ENCODE results near the gene COMTD1.
"Not testable (repeated sequence)": the region's sequence is repeated elsewhere in the genome, so short reads cannot be mapped to it uniquely, and the experiment has no call there.

COMTD1 gene

DNA sequence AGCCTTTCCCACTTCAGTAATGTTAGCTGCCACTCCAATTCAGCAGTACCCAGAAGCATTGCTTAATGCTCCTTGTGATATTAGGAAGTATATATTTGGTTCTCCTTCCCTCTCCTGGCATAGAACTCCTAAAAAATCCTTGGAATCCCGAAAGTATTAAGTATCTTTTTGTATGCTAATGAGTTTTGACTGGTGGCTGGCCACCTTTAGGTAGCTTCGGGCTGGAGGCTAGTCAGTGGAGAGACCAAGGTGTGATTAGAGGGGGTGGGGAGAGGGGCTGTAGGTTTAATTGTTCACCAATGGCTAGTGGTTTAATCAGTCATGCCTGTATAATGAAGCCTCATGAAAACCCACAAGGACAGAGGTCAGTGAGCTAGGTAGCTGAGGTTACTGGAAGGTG is 12.2 kb downstream of the COMTD1 start:
- no peak for DNase-seq (ENCODE audit: low read depth)

GRCh38 chr10:75221492-75221891 is 14.3 kb downstream of the COMTD1 start:
- DNase-seq (ENCODE audit: low read depth), result not testable (repeated sequence)

GRCh38 chr10:75220274-75220673 is 15.5 kb downstream of the COMTD1 start:
- DNase-seq (ENCODE audit: low read depth), result no peak

GRCh38 chr10:75212343-75212742 is 23.4 kb downstream of the COMTD1 start:
- no peak for DNase-seq (ENCODE audit: low read depth)

DNA sequence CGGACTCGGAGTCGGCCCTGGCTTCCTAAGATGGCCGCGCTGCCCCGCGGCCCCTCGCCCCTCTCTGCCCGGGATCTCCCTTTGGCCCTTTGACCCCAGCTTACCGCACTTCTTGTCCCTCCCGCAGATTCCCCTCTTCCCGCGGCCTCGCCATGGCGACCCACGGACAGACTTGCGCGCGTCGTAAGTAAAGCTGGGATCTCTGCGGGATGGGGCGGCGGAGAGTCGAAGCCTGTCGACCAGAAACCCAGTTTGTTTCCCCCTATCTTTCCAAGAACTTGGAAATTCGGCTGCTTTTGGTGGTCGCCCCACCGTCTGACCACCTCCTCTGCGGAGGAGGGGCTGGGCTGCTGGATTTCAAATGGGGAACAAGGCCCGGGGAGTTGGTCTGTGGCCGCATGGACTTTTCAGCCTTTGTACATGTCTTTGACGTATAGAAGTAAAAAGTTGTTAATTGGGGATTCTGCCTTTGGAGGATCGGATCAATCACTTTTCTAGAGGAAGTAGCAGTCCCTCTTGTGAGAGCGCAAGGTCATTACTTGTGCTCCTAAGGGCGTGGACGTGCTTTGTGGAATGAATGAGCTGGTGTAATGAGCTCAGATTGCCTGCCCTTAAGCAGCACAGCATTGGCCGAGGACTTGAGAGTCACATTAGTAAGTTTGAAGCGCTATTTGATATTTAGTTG is 24.6 kb downstream of the COMTD1 start:
- peak; percentile 60 for DNase-seq (ENCODE audit: low read depth)

DNA sequence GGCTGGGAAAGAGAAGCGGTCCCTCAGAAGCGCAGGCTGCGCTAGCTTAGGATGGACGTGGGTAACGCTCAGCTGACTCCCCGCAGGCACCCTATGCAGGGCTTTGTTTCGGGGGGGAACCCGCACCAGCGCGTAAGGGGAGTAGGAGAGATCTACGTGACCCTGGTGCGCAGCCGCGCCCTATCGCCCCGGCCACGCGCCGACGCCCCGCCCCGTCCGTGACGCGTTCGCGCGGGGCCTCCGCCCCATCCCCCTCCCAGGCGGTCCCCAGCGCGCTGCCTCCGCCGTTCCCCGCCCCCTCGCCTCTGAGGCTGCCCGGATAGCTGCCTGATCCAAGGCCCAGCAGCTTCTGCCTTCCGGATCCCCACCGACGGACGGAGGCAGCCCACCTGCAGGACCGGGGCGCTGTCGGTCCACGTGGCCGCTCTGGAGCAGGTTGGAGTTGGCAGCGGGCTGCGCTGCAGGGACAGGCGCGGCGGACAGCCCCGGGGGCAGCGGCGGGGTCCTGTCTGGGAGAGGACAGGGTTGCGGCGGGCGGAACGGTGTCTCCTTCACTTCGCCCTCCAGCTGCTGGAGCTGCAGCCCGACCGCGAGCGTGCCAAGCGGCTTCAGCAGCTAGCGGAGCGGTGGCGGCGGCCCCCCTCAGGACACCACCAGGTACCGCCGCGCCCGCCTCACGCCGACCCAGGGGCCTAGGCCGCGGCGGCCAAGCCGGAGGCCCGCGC is 25.3 kb downstream of the COMTD1 start, which contains the start of gene VDAC2:
Gene VDAC2 (plus strand): TSS at position 515 of the 725 bp plus-strand sequence. CDS start 363 bp downstream, outside the sequence.
- DNase-seq (ENCODE audit: low read depth), result peak; percentile 90

DNA sequence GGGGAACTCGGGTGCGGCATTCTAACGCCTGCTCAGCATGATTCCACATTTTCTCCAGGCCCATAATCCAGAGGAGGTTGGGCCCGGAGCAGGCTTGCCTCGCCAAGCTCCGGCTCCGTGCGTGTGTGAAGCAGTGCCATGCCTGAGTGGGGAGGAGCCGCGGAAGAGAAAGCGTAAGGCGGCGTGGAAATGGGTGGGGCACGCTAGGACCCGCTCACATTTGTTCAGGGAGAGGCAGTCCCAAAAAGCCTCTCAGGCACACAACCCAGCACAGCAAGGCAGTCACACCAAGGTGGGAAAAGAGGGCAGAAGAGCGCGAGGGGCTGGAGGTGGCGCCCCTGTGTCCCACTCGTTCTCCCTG is 25.9 kb downstream of the COMTD1 start:
- peak; percentile 87 for DNase-seq (ENCODE audit: low read depth)

- no peak for DNase-seq (ENCODE audit: low read depth)
These were observed 26.5 kb downstream of the COMTD1 start for GRCh38 chr10:75209086-75209920.

GRCh38 chr10:75208181-75208580 is 27.6 kb downstream of the COMTD1 start:
- DNase-seq (ENCODE audit: low read depth), result peak; percentile 51

DNA sequence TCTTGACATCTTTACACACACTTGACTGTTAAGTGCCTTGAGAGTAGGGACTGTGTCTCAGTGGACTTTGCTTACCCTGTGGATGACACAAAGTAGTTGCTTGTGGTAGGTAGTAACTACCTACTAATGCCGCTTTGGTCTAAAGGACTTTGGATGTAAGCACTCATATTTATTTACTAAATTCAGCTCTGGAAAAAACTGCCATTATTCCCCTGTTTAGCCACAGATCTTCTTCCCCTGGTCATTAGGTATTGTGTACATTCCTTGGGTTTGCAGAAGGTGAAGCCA is 28.0 kb downstream of the COMTD1 start:
- no peak for DNase-seq (ENCODE audit: low read depth)

GRCh38 chr10:75207079-75207856 is 28.5 kb downstream of the COMTD1 start:
- DNase-seq (ENCODE audit: low read depth), result no peak

DNA sequence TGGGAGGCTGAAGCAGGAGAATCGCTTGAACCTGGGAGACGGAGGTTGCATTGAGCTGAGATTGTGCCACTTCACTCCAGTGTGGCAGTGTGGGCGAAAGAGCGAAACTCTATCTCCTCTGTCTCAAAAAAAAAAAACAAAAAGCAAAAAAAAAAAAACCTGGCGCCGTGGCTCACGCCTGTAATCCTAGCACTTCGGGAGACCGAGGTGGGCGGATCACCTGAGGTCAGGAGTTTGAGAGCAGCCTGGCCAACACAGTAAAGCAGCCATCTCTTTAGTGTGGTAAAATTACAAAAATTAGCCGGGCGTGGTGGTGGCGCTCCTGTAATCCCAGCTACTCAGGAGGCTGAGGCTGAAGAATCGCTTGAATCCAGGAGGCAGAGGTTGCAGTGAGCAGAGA is 29.1 kb downstream of the COMTD1 start:
- not testable (repeated sequence) for DNase-seq (ENCODE audit: low read depth)

DNA sequence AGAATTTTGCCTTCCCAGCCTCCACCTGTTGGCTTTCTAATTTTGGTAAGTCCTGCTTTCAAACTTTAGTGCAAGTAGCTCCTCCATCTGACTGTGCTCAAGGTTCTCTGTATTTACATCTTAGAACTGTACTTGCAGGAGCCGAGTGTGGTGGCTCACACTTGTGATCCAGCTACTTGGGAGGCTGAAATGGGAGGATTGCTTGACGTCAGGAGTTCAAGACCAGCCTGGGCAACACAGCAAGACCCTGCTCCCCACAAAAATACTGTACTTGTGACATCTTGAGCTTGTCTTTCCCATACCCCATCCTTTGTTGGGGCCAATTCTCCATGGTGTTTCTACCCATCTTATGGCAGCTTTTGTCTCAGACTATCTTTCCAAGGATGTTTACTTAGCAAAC is 29.8 kb downstream of the COMTD1 start:
- DNase-seq (ENCODE audit: low read depth), result no peak

DNA sequence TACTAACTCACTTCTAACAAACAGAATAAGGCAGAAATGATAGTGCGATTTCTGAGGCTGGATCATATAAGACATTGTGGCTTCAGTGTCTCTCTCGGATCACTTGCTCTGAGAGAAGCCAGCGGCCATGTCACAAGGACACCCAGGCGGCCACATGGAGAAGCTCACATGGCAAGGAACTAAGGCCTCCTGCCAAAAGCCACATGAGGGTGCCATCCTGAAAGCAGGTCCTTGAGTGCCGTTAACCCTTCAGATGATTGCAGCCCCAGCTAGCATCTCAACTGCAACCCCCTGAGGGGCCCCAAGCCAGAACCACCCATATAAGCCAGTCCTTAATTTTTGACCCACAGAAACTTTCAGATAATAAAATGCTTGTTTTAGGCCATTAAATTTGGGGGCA is 32.0 kb downstream of the COMTD1 start:
- no peak for DNase-seq (ENCODE audit: low read depth)

DNA sequence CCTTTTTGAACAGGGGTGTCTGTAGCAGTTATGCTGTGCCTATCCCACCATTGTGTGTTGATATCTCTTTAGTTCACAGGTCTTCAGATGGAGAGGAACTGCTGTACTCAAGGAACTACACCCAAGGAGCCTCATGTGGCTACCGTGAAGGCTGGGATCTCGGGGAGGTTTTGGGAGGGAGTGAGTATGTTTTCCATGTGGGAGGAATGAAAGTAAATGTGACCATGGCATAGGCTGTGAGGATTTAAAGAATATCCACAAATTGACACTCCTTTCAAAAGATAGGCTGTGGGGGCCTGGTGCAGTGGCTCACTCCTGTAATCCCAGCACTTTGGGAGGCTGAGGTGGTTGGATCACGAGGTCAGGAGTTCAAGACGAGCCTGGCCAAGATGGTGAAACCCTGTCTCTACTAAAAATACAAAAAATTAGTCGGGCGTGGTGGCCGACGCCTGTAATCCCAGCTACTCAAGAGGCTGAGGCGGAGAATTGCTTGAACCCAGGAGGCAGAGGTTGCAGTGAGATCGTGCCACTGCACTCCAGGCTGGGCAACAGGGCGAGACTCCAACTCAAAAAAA is 32.6 kb downstream of the COMTD1 start:
- DNase-seq (ENCODE audit: low read depth), result not testable (repeated sequence)

GRCh38 chr10:75202321-75203045 is 33.3 kb downstream of the COMTD1 start:
- DNase-seq (ENCODE audit: low read depth), result peak; percentile 51

DNA sequence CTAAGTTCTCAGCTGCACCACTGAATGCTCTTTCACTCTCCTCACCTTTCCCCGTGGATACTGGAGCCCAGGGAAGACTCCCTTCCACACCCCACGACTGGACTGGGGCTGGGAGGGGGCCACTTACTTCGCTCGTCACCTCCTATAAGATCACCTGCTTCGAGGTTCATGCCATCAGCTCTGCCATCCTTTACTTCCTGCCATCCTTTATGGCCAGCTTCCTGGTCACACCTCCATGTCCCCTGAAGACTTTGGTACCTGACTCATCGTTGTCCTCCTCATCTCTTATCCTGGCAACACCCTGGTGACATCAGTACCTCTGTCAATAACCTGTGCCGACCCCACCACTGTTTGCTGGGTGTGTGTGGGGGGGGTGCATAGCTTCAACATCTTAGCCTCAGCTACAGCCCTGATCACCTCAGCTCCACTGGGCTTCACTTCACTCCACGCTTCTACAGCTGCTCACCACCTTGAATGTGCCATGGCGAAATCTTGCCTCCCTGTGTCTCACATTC is 33.9 kb downstream of the COMTD1 start:
- no peak for DNase-seq (ENCODE audit: low read depth)

DNA sequence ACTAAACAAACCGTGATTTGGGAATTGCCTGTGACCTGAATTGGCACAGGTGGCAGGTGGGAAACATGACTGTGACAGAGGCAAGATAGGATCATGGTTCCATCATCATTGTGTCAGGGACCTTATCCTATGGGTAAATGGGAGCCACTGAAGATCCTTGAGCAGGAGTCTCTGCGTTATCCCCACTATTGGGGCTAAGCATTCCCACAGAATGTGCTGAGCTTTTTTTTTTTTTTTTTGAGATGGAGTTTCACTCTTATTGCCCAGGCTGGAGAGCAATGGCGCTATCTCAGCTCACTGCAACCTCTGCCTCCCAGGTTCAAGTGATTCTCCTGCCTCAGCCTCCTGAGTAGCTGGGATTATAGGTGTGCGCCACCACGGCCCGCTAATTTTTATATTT is 35.8 kb downstream of the COMTD1 start:
- DNase-seq (ENCODE audit: low read depth), result not testable (repeated sequence)

DNA sequence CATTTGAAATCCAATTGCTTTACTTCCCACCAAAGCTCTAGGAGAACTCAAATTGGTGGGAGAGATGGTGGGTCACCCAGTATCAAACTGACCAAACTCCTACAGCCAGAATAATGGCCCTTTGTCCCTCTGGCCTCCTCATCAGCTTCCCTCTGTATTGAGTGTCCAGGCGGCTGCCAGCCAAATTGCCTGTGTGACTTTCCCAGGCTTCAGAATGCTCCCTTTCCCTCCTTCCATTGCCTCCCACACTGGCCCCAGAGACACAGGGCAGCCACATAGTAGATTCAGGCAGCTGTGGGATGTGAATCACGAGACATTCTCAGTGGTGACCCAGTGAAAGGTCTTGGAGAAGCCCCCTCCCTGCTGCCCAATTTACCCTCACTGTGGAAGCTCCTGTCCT is 37.9 kb downstream of the COMTD1 start:
- DNase-seq (ENCODE audit: low read depth), result no peak

GRCh38 chr10:75197066-75197465 is 38.7 kb downstream of the COMTD1 start:
- no peak for DNase-seq (ENCODE audit: low read depth)
